GM13976 (cell line): ENCODE data around the gene C22orf15.

ENCODE experiments used
- DNase-seq: peaks from one replicate; pipeline ENCODE4 v3.0.0; 2012; ENCODE audit warnings: low spot score
- CTCF ChIP-seq: IDR thresholded peaks from 2 replicates; pipeline ENCODE4 v1.5.1; 2012; ENCODE audit warnings: borderline replicate concordance, mild to moderate bottlenecking; ENCODE audit not compliant: insufficient read depth; ENCODE audit errors: extremely low read depth, missing control alignments, control extremely low read depth
- in situ Hi-C: fragments of 300-500 bp; cut with MboI; formaldehyde crosslinking; loops from one replicate; pipeline ENCODE4 v1.12.0; 2022; ENCODE audit warnings: low sequenced_read_pairs, mixed read lengths, inconsistent platforms; ENCODE audit not compliant: unreplicated experiment

Gene C22orf15

GRCh38 chr22:23754220-23754919, 8.4 kb upstream of the C22orf15 start, which contains the start of gene VPREB3:
Gene VPREB3 (minus strand): TSS chr22:23754425. CDS start chr22:23754363, 62 bp downstream.
- no peak for DNase-seq
- in situ Hi-C loops: no loop called here
- no peak for TF ChIP-seq CTCF

- in situ Hi-C loops: no loop called here
These were observed 7.7 kb upstream of the C22orf15 start for GRCh38 chr22:23754980-23755636.

GRCh38 chr22:23755711-23756110, 7.1 kb upstream of the C22orf15 start:
- in situ Hi-C loops: no loop called here
- no peak for DNase-seq
- no peak for TF ChIP-seq CTCF

More at GRCh38 chr22:23754980-23755636, 7.7 kb upstream of the C22orf15 start:
- no peak for DNase-seq
- no peak for TF ChIP-seq CTCF

GRCh38 chr22:23756891-23757290, 5.9 kb upstream of the C22orf15 start:
- DNase-seq: no peak
- no peak for TF ChIP-seq CTCF
- in situ Hi-C loops: no loop called here

- in situ Hi-C loops: no loop called here
- DNase-seq: no peak
- no peak for TF ChIP-seq CTCF
These were observed 3.2 kb upstream of the C22orf15 start for GRCh38 chr22:23759566-23759965.

- in situ Hi-C loops: no loop called here
- no peak for TF ChIP-seq CTCF
- no peak for DNase-seq
These were observed 2.7 kb upstream of the C22orf15 start for GRCh38 chr22:23760056-23760455.
